ENCODE results near the gene CASP5. TPM values are rescaled to one million over a fixed set of nuclear protein-coding genes. Genes with fewer than 3 reads are reported as not detected.
"Not testable (repeated sequence)": the region's sequence is repeated elsewhere in the genome, so short reads cannot be mapped to it uniquely, and the experiment has no call there.

The CASP5 gene
- total RNA-seq, 1 donor from 2014 or later, result 5.8 TPM

GRCh38 chr11:105046898-105047579 is 24.1 kb upstream of the CASP5 start:
- Histone ChIP-seq H3K4me1 (peaks cover 25% of the 10 kb centered on the region), H3K9me3 (no peaks in the 10 kb centered on the region), H3K4me3 (no peak overlapping the region), H3K36me3 (no peaks in the 10 kb centered on the region), H3K27ac (peak overlapping the region; percentile 31), H3K27me3 (ENCODE audit: low read depth) (no peaks in the 10 kb centered on the region)
- intact Hi-C loops (cut with DNase I), result no loop called here
- TF ChIP-seq CTCF (IDR thresholded peaks at IDR 0.05), result no peak
- ATAC-seq (peak; percentile 72 to 76), DNase-seq (no peak)

- Histone ChIP-seq H3K27me3 (ENCODE audit: low read depth) (no peaks in the 10 kb centered on the region), H3K4me1 (peaks cover 34% of the 10 kb centered on the region), H3K4me3 (peak overlapping the region; percentile 57), H3K27ac (peak overlapping the region; percentile 84), H3K36me3 (peaks cover 11% of the 10 kb centered on the region), H3K9me3 (no peaks in the 10 kb centered on the region)
- DNase-seq (no peak), ATAC-seq (no peak)
- intact Hi-C loops (cut with DNase I), result no loop called here
- TF ChIP-seq CTCF (IDR thresholded peaks at IDR 0.05), result no peak
These were observed 22.8 kb upstream of the CASP5 start for GRCh38 chr11:105045676-105046296.

GRCh38 chr11:105044557-105045524 is 21.9 kb upstream of the CASP5 start, which contains the start of gene CARD16:
Gene CARD16, minus strand, starts transcription at chr11:105045335. Its CDS starts 38 bp downstream, at chr11:105045297.
- H3K9me3 ChIP-seq; DNase-seq; H3K27me3 ChIP-seq (ENCODE audit: low read depth); intact Hi-C loops (cut with DNase I): not testable (repeated sequence)
- Histone ChIP-seq H3K4me3 (peak within 1 kb of the TSS; percentile 57), H3K4me1 (peaks cover 34% of the 10 kb centered on the region), H3K36me3 (peaks cover 16% of the 10 kb centered on the region), H3K27ac (peak within 1 kb of the TSS; percentile 84)
- ATAC-seq, result peak; percentile 86 to 94

- Histone ChIP-seq H3K27me3 (ENCODE audit: low read depth) (no peaks in the 10 kb centered on the region), H3K36me3 (peaks cover 16% of the 10 kb centered on the region), H3K4me1 (peaks cover 28% of the 10 kb centered on the region), H3K27ac (no peak overlapping the region), H3K4me3 (peak overlapping the region; percentile 57), H3K9me3 (no peaks in the 10 kb centered on the region)
- TF ChIP-seq CTCF (IDR thresholded peaks at IDR 0.05), result no peak
- intact Hi-C loops (cut with DNase I), result no loop called here
- no peak for ATAC-seq
- DNase-seq, result no peak
These were observed 19.2 kb upstream of the CASP5 start for GRCh38 chr11:105042178-105042577.

DNA sequence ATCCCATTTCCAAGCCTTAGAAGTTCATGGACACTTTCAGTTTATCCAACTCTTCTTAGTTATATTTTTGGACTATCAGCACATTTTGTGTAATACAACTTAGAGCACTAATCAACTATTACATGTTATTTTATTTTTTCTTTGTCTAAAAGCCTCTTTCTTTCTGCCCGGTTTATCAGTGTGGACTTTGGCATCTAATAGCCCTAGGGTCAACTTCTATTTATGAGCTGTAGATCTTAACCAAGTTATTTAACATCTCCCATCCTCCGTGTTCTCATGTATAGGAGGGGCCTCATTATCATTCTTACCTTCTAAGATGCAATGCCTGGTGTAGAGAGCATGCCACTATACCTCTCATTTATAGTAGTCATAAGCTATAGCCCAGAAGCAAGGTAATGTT is 17.7 kb upstream of the CASP5 start:
- Histone ChIP-seq H3K9me3 (no peaks in the 10 kb centered on the region), H3K27ac (no peak overlapping the region), H3K4me1 (peaks cover 21% of the 10 kb centered on the region), H3K4me3 (no peak overlapping the region), H3K36me3 (peaks cover 16% of the 10 kb centered on the region), H3K27me3 (ENCODE audit: low read depth) (no peaks in the 10 kb centered on the region)
- TF ChIP-seq CTCF (IDR thresholded peaks at IDR 0.05), result no peak
- intact Hi-C loops (cut with DNase I), result no loop called here
- ATAC-seq (no peak), DNase-seq (no peak)

Data from lower lobe of right lung (tissue), 2 donors.